OCI-LY7 (cell line): ENCODE data around the gene ASCC1. TPM values are rescaled to one million over a fixed set of nuclear protein-coding genes. Genes with fewer than 3 reads are reported as not detected.

Source experiments
- BruUV-seq: library from RNA; stranded (reverse); fragments of 400-500 nt; replicated peaks from 2 replicates; lab custom pipeline; 2021; lab: Mats Ljungman, UMichigan
- CTCF ChIA-PET: fragments of 300-600 bp; sonication (Branson Sonifier 250); formaldehyde crosslinking; loops from one replicate; lab custom pipeline; 2022; ENCODE audit warnings: antibody characterized with exemption; ENCODE audit not compliant: unreplicated experiment; lab: Charles Lee
- POLR2A ChIA-PET: fragments of 300-600 bp; sonication (Branson Sonifier 250); formaldehyde crosslinking; loops from one replicate; lab custom pipeline; 2022; ENCODE audit warnings: antibody characterized with exemption; lab: Charles Lee
- DNase-seq: peaks from one replicate; pipeline ENCODE4 v3.0.0-alpha.2; 2015; ENCODE audit warnings: low spot score
- H2AFZ ChIP-seq: fragments of 200-600 bp; sonication (generic), shearing (Covaris generic); 2 replicates; pipeline ENCODE4 v1.6.1; 2014; ENCODE audit warnings: mild to moderate bottlenecking, antibody characterized with exemption, low read length, moderate library complexity
- H3K27ac ChIP-seq: fragments of 200-600 bp; sonication (generic); 2 replicates; pipeline ENCODE4 v1.5.1; 2014; ENCODE audit warnings: mixed run types, low read depth, mild to moderate bottlenecking, moderate library complexity, low read length, inconsistent platforms; ENCODE audit not compliant: poor library complexity, severe bottlenecking
- H3K36me3 ChIP-seq: fragments of 200-600 bp; sonication (generic); 2 replicates; pipeline ENCODE4 v1.6.1; 2014; ENCODE audit warnings: mild to moderate bottlenecking, antibody characterized with exemption, low read length, moderate library complexity, mixed read lengths; ENCODE audit not compliant: insufficient read depth
- H3K4me1 ChIP-seq: fragments of 200-600 bp; sonication (generic); 2 replicates; pipeline ENCODE4 v1.5.1; 2014; ENCODE audit warnings: mild to moderate bottlenecking, low read length; ENCODE audit not compliant: insufficient read depth, poor library complexity, severe bottlenecking
- H3K4me2 ChIP-seq: fragments of 200-600 bp; sonication (generic); 2 replicates; pipeline ENCODE4 v1.6.1; 2014; ENCODE audit warnings: mild to moderate bottlenecking, low read length
- H3K4me3 ChIP-seq: fragments of 200-600 bp; sonication (generic); 2 replicates; pipeline ENCODE4 v1.5.1; 2014; ENCODE audit warnings: mild to moderate bottlenecking, low read depth, low read length; ENCODE audit not compliant: poor library complexity, severe bottlenecking
- H3K79me2 ChIP-seq: fragments of 200-600 bp; sonication (generic); 2 replicates; pipeline ENCODE4 v1.6.1; 2016; ENCODE audit warnings: low read depth, mild to moderate bottlenecking, low read length, moderate library complexity, mixed read lengths; ENCODE audit not compliant: insufficient read depth
- H3K9me2 ChIP-seq: fragments of 200-600 bp; sonication (generic); 2 replicates; pipeline ENCODE4 v1.6.1; 2016; ENCODE audit warnings: mild to moderate bottlenecking, low read length, mixed read lengths; ENCODE audit not compliant: insufficient read depth
- H3K9me3 ChIP-seq: fragments of 200-600 bp; sonication (generic); 2 replicates; pipeline ENCODE4 v1.6.1; 2014; ENCODE audit warnings: mild to moderate bottlenecking, mixed run types, low read length, mixed read lengths
- H4K20me1 ChIP-seq: fragments of 200-600 bp; sonication (generic); 2 replicates; pipeline ENCODE4 v1.6.1; 2014; ENCODE audit warnings: mild to moderate bottlenecking, antibody characterized with exemption, low read length, moderate library complexity, mixed read lengths; ENCODE audit not compliant: insufficient read depth
- CTCF ChIP-seq: fragments of 200-600 bp; sonication (generic); conservative IDR thresholded peaks from 2 replicates; pipeline ENCODE4 v1.5.1; 2014; ENCODE audit warnings: mild to moderate bottlenecking, antibody characterized with exemption, low read length, moderate library complexity, mixed read lengths
- EZH2phosphoT487 ChIP-seq: fragments of 200-600 bp; sonication (generic); IDR thresholded peaks from 2 replicates; pipeline ENCODE4 v1.6.1; 2018; ENCODE audit warnings: low read depth, borderline replicate concordance, mild to moderate bottlenecking, mixed run types, antibody characterized with exemption, low read length, moderate library complexity, mixed read lengths
- intact Hi-C: fragments of 100-400 bp; cut with micrococcal nuclease; formaldehyde crosslinking; loops from one replicate; pipeline ENCODE4 v1.10.0; 2022; ENCODE audit not compliant: unreplicated experiment
- total RNA-seq, 2 experiments: library from RNA; depleted of rRNA in 1 of 2; stranded (reverse); fragments of >200 nt in 1 of 2; shearing (Covaris generic) in 1 of 2; gene quantifications; 2 replicates each; pipeline ENCODE4 v1.2.3, GENCODE V29; 2014 to 2022

ASCC1 gene
- total RNA-seq, 2 experiments from 2014 or later, result 27.1 to 59.9 TPM

DNA sequence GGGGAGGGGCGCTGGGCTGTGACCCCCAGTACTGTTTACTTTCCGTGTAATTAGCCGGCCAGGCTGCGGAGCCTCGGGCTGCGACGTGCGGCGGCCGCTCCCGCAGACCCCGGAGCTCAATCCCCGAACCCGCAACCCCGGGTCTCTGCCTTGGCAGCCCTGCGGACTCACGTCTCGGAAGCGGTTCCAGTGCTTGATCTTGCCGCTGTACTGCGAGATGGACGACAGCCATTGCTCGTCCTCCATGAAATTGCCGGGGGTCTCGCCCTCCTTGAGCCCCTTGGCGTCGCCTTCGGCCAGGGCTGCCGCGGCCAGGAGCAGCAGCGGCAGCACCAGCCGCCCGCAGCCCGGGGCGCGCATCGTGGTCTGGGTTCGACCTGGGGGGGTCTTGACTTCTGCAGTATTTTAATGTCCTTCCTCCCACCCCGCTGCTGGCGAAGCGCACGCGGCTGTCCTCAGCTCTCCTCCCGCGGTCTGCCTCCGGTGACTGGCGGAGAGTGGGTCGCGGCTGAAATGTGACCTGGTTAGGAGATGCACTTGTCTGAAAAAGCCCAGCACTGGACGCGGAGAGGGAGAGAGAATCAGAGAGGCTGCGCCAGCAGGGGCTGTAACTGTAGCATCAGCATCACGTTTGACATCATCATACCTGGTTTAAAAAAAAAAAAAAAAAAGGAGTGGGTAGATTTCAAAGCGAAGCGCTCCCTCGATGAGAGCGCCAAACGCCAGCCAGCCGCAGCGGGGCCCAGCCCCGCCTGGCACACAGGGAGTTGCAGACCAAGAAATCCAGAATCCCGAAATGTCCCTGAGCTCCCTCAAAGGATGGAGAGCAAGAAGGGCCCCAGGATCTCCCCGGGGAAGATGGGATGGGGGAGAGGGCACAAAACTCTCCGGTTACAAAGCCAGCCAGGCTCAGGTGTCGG is 127.8 kb downstream of the ASCC1 start, which contains the start of gene SPOCK2:
Gene SPOCK2, minus strand, starts transcription at position 583 of the 920 bp plus-strand sequence. Its CDS starts 223 bp downstream, at position 360.
- Histone ChIP-seq H3K9me3 (no peaks in the 10 kb centered on the region), H3K4me3 (peak within 1 kb of the TSS; percentile 73), H3K27ac (no peak within 1 kb of the TSS), H3K4me2 (peak within 1 kb of the TSS; percentile 95), H3K4me1 (peaks cover 41% of the 10 kb centered on the region), H3K79me2 (no peaks in the 10 kb centered on the region), H2AFZ (peak within 1 kb of the TSS; percentile 93), H3K36me3 (no peaks in the 10 kb centered on the region), H4K20me1 (no peaks in the 10 kb centered on the region), H3K9me2 (no peaks in the 10 kb centered on the region)
- ChIA-PET POLR2A (interaction anchor here (0.5 to 1.3 kb wide), 3 partner anchors 11 to 941 kb away, joined by 3 to 5 read pairs (median 4); no protein-coding TSS in a partner anchor), CTCF (interaction anchor here (0.7 kb wide), 1 partner anchor 136 kb away, joined by 3 read pairs; no protein-coding TSS in a partner anchor)
- intact Hi-C loops, result no loop called here
- peak; percentile 36 for DNase-seq
- BruUV-seq, result no TSS peak
- peak; percentile 85 for TF ChIP-seq EZH2phosphoT487
- TF ChIP-seq CTCF, result no peak

DNA sequence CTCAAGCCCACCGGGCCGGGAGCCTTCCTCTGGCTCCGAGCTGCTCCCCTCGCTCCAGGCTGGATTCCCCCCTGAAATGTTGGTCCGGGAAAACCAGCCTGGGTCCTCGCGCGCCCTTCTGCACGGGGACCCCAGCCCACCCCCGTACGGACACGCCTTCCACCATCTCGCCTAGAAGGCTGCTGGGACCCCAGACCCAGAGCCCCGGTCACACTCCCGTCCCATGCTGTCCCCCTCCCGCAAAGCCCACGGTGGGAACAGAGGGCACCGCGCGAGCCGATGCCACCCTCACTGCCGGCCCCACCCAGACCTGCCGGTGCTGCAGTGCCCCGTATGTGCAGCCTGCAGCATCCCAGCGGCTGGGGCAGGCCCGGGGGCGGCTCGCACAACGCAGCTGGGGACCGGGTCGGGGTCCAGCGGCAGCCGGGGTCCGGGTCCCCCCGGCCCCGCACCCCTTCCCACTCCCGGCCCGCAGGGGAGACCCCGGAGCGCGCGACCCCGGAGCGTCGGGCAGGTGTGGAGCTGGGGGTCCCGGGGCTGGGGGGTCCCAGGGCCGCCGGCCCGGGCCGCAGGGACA is 128.6 kb downstream of the ASCC1 start:
- Histone ChIP-seq H3K9me2 (no peaks in the 10 kb centered on the region), H3K4me1 (peaks cover 41% of the 10 kb centered on the region), H3K36me3 (no peaks in the 10 kb centered on the region), H3K9me3 (no peaks in the 10 kb centered on the region), H4K20me1 (no peaks in the 10 kb centered on the region), H3K27ac (no peak overlapping the region), H2AFZ (peak overlapping the region; percentile 93), H3K79me2 (no peaks in the 10 kb centered on the region), H3K4me2 (peak overlapping the region; percentile 95), H3K4me3 (peak overlapping the region; percentile 73)
- peak; percentile 34 for DNase-seq
- POLR2A ChIA-PET, result interaction anchor here (1.3 kb wide), 1 partner anchor 10 kb away, joined by 4 read pairs; no protein-coding TSS in a partner anchor
- CTCF ChIA-PET, result interaction anchor here (0.7 kb wide), 1 partner anchor 136 kb away, joined by 3 read pairs; no protein-coding TSS in a partner anchor
- TF ChIP-seq CTCF (no peak), EZH2phosphoT487 (no peak; the same call in 1 of the 2 replicates)
- no TSS peak for BruUV-seq
- intact Hi-C loops, result no loop called here
